Testis (tissue), 2 donors: ENCODE results near the gene MBLAC1.

Source experiments
- CTCF ChIP-seq, 3 experiments: fragments of 450-650 bp in 2 of 3; fragments of 200-600 bp in 1 of 3; sonication (generic) in 1 of 3; IDR thresholded peaks; one replicate each; pipeline ENCODE4 v1.5.1; 2016 to 2019; ENCODE audit warnings: antibody characterized with exemption in 3 of 3, mild to moderate bottlenecking in 2 of 3, moderate library complexity in 1 of 3
- POLR2A ChIP-seq: fragments of 450-650 bp; IDR thresholded peaks from one replicate; pipeline ENCODE4 v1.6.1; 2017; ENCODE audit warnings: antibody characterized with exemption, mild to moderate bottlenecking, moderate library complexity

- TF ChIP-seq CTCF (IDR thresholded peaks at IDR 0.05) (peak; percentile 68 to 72 (median 69)), POLR2A (no peak)
These were observed 6.0 kb downstream of the MBLAC1 start for GRCh38 chr7:100132697-100133151.
